ENCODE results near the gene SASH3.
A peak's percentile ranks its signal among the peaks of the same experiment; 100 is the strongest.

Gene SASH3

GRCh38 chrX:129779747-129780146, at the start of gene SASH3:
Gene SASH3, plus strand, starts transcription at chrX:129779949. Its CDS starts 149 bp downstream, at chrX:129780098.
- Histone ChIP-seq H3K4me3 (peak within 1 kb of the TSS; percentile 59 to 80 (median 72)), H4K20me1 (peaks cover 33 to 35% (median 34%) of the 10 kb centered on the region in 11 experiments; a peak in 21 of 22 replicates), H3K27ac (peak within 1 kb of the TSS; percentile 54 to 95 (median 90)), H3K27me3 (peaks cover 46 to 96% (median 87%) of the 10 kb centered on the region in 11 experiments), H3K4me2 (peak within 1 kb of the TSS; percentile 79 to 98 (median 85)), H3K9ac (peak within 1 kb of the TSS; percentile 74 to 93 (median 81)), H3K9me3 (replicated peaks in 1 of 11) (peaks cover 0 to 6% (median 0%) of the 10 kb centered on the region in 11 experiments; a peak in 2 of 22 replicates), H3K36me3 (peaks cover 19 to 34% (median 29%) of the 10 kb centered on the region in 11 experiments; a peak in 20 of 22 replicates), H3K4me1 (peaks cover 73 to 86% (median 83%) of the 10 kb centered on the region in 10 experiments)
- peak in 5 of 11 experiments; percentile 27 to 69 (median 58); a peak in 3 of 22 replicates for TF ChIP-seq Cebpa-rat (IDR thresholded peaks at IDR 0.05)

DNA sequence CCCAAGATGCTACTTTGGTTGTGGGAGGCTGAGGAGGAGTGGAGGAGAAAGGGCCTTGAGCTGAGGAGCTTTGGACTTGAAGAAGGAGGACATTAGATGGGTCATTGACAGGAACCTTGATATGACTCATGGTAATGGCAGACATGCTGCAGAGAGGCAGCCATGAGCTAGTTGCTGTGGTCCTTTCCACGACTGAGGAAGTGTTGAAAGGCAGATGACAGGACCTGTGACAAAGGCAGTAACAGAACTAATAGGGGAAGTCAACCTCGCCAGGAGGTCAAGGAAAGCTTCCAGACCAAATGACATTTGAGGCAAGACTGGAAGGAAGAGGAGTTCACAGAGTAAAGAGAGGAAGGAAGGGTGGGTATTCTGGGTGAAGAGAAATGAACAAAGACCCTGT, 48.5 kb upstream of the SASH3 start:
- Histone ChIP-seq H3K9ac (no peak overlapping the region), H3K36me3 (no peaks in the 10 kb centered on the region), H4K20me1 (no peaks in the 10 kb centered on the region), H3K4me2 (peak overlapping the region in 6 of 11 experiments; percentile 5 to 42 (median 24); a peak in 7 of 22 replicates), H3K9me3 (replicated peaks in 1 of 11) (no peaks in the 10 kb centered on the region), H3K27ac (0 out of 22 replicates have a peak overlapping the region, but pooled peaks of 2 of the 11 experiments have one; percentile 2 to 12), H3K4me1 (peaks cover under 1 to 17% (median 10%) of the 10 kb centered on the region in 10 experiments; a peak in 18 of 20 replicates), H3K4me3 (no peak overlapping the region), H3K27me3 (peaks cover 71 to 97% (median 93%) of the 10 kb centered on the region in 11 experiments)
- no peak for TF ChIP-seq Cebpa-rat (IDR thresholded peaks at IDR 0.05)

GRCh38 chrX:129732857-129733256, 46.9 kb upstream of the SASH3 start:
- Histone ChIP-seq H3K9ac (no peak overlapping the region), H3K27ac (no peak overlapping the region), H3K4me3 (no peak overlapping the region), H4K20me1 (no peaks in the 10 kb centered on the region), H3K4me1 (peaks cover 17 to 33% (median 26%) of the 10 kb centered on the region in 10 experiments), H3K9me3 (replicated peaks in 1 of 11) (no peaks in the 10 kb centered on the region), H3K4me2 (peak overlapping the region in 2 of 11 experiments; percentile 13 to 36; a peak in 3 of 22 replicates), H3K36me3 (no peaks in the 10 kb centered on the region), H3K27me3 (peaks cover 74 to 97% (median 95%) of the 10 kb centered on the region in 11 experiments)
- TF ChIP-seq Cebpa-rat (IDR thresholded peaks at IDR 0.05) = no peak

GRCh38 chrX:129733335-129733734, 46.4 kb upstream of the SASH3 start:
- H3K9me3 ChIP-seq (replicated peaks in 1 of 11) = no peaks in the 10 kb centered on the region
- peak overlapping the region in 2 of 11 experiments; percentile 13 to 36; a peak in 3 of 22 replicates for H3K4me2 ChIP-seq
- H3K4me3 ChIP-seq = no peak overlapping the region

GRCh38 chrX:129736491-129736890, 43.3 kb upstream of the SASH3 start:
- H3K27me3 ChIP-seq = peaks cover 73 to 98% (median 94%) of the 10 kb centered on the region in 11 experiments
- H3K4me1 ChIP-seq = peaks cover 30 to 44% (median 38%) of the 10 kb centered on the region in 10 experiments
- TF ChIP-seq Cebpa-rat (IDR thresholded peaks at IDR 0.05) = no peak
- H3K4me3 ChIP-seq = no peak overlapping the region
- no peak overlapping the region for H3K27ac ChIP-seq
- H4K20me1 ChIP-seq = 0 out of 22 replicates have a peak, but pooled peaks cover 0 to 4% (median 0%) of the 10 kb centered on the region in 11 experiments
- H3K36me3 ChIP-seq = no peaks in the 10 kb centered on the region
- H3K9me3 ChIP-seq (replicated peaks in 1 of 11) = no peaks in the 10 kb centered on the region
- H3K4me2 ChIP-seq = peak overlapping the region; percentile 24 to 68 (median 62); a peak in 19 of 22 replicates
- H3K9ac ChIP-seq = no peak overlapping the region

More at GRCh38 chrX:129733335-129733734, 46.4 kb upstream of the SASH3 start:
- Histone ChIP-seq H4K20me1 (no peaks in the 10 kb centered on the region), H3K9ac (no peak overlapping the region), H3K4me1 (peaks cover 22 to 38% (median 30%) of the 10 kb centered on the region in 10 experiments), H3K27ac (no peak overlapping the region), H3K27me3 (peaks cover 75 to 97% (median 95%) of the 10 kb centered on the region in 11 experiments), H3K36me3 (no peaks in the 10 kb centered on the region)
- TF ChIP-seq Cebpa-rat (IDR thresholded peaks at IDR 0.05) = no peak

DNA sequence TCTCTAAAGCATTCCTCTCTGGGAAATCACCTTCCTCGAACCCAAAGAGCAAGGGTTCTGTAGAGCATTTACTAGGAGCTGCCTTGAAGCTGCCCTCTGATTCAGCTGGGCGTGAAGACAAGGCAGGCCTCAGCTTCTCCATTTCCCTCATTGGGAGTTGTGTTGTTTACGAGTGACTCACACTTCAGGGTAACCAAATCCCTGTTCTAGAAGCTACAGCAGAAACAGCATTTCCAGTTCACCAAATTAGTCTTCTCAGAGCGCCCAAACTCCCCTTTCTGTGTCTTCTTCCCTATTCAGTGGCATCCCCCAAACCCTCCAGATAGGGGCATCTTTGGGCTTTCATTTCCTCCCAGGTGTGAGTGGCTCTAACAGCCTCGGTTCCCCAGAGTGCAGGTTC, 41.8 kb upstream of the SASH3 start:
- TF ChIP-seq Cebpa-rat (IDR thresholded peaks at IDR 0.05) = no peak
- Histone ChIP-seq H3K4me2 (peak overlapping the region; percentile 24 to 68 (median 62)), H3K4me1 (peaks cover 31 to 48% (median 43%) of the 10 kb centered on the region in 10 experiments), H4K20me1 (0 out of 22 replicates have a peak, but pooled peaks cover 0 to 4% (median 0%) of the 10 kb centered on the region in 11 experiments), H3K27me3 (peaks cover 69 to 95% (median 89%) of the 10 kb centered on the region in 11 experiments), H3K9ac (peak overlapping the region in 2 of 11 experiments; percentile 18 to 20; a peak in 1 of 22 replicates), H3K27ac (peak overlapping the region in 7 of 11 experiments; percentile 13 to 58 (median 38); a peak in 11 of 22 replicates), H3K9me3 (replicated peaks in 1 of 11) (no peaks in the 10 kb centered on the region), H3K36me3 (no peaks in the 10 kb centered on the region), H3K4me3 (no peak overlapping the region)

DNA sequence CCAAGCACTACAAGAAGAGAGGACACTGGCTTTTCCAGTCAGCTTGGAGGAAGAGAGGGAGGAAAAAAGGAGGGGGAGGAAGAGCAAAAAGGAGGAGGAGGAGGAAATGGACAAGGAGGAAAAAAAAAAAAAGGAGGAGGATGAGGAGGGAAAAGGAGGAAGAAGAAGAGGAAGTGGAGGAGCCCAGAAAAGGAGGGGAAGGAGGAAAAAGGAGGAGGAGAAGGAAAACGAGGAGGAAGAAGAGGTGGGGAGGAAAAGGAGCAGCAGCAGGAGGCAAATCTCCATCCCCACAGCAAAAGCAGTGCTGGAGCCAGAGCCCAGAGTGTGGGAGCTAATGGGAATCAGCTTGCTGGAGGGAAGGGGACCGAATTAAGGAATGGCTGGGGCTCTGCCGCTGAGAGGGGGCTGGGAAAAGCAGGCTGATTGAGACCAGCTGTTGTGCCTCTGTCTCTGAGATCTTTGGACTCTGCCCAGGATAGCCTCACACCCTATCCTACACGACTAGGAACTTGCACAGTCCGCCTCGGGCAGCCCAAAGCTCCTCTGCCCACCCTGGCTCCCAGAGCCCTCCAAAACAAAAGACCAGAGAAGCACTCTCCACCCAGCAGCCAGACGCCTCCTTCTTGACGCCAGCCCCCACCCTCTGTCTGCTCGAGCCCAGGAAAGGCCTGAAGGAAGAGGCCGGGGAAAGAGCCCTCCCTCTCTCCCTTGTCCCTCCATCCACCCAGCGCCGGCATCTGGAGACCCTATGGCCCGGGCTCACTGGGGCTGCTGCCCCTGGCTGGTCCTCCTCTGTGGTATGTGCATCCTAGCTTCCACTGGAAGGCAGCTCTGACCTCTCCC, 41.1 kb upstream of the SASH3 start, which contains the start of gene XPNPEP2:
XPNPEP2 (plus strand) TSS at position 514 of the 843 bp plus-strand sequence; CDS start at position 749, 235 bp downstream.
- TF ChIP-seq Cebpa-rat (IDR thresholded peaks at IDR 0.05) = no peak
- no peak within 1 kb of the TSS for H3K4me3 ChIP-seq
- peak within 1 kb of the TSS; percentile 24 to 68 (median 62) for H3K4me2 ChIP-seq
- H3K27ac ChIP-seq = peak within 1 kb of the TSS in 7 of 11 experiments; percentile 13 to 58 (median 38); a peak in 10 of 22 replicates
- no peaks in the 10 kb centered on the region for H3K36me3 ChIP-seq
- peaks cover 31 to 55% (median 48%) of the 10 kb centered on the region in 10 experiments for H3K4me1 ChIP-seq
- no peaks in the 10 kb centered on the region for H3K9me3 ChIP-seq (replicated peaks in 1 of 11)
- 0 out of 22 replicates have a peak, but pooled peaks cover 0 to 4% (median 0%) of the 10 kb centered on the region in 11 experiments for H4K20me1 ChIP-seq
- H3K9ac ChIP-seq = peak within 1 kb of the TSS in 2 of 11 experiments; percentile 18 to 20; a peak in 1 of 22 replicates
- H3K27me3 ChIP-seq = peaks cover 69 to 95% (median 88%) of the 10 kb centered on the region in 11 experiments

GRCh38 chrX:129739578-129739977, 40.2 kb upstream of the SASH3 start:
- Histone ChIP-seq H3K27ac (no peak overlapping the region), H3K27me3 (peaks cover 74 to 95% (median 88%) of the 10 kb centered on the region in 11 experiments), H3K4me3 (no peak overlapping the region), H3K4me1 (peaks cover 31 to 64% (median 57%) of the 10 kb centered on the region in 10 experiments), H4K20me1 (0 out of 22 replicates have a peak, but pooled peaks cover 0 to 4% (median 0%) of the 10 kb centered on the region in 11 experiments), H3K4me2 (peak overlapping the region in 2 of 11 experiments; percentile 2 to 57; a peak in 1 of 22 replicates), H3K9me3 (replicated peaks in 1 of 11) (no peaks in the 10 kb centered on the region), H3K9ac (no peak overlapping the region), H3K36me3 (no peaks in the 10 kb centered on the region)
- TF ChIP-seq Cebpa-rat (IDR thresholded peaks at IDR 0.05) = no peak

Measured in BLaER1 treated with 17β-estradiol and CSF1 and Interleukin-3, amounts not matched to agents 10 nM and 100 nM (cell line).